Retinal pigment epithelial cell (primary cell): ENCODE results near the gene TEN1.

ENCODE experiments used
- DNase-seq: peaks from one replicate; pipeline ENCODE4 v3.0.0-alpha.2; 2010; ENCODE audit warnings: low read depth
- H3K4me3 ChIP-seq: 2 replicates; pipeline ENCODE4 v1.5.1; 2011; ENCODE audit warnings: mild to moderate bottlenecking, low read length, control low read depth, moderate library complexity
- CTCF ChIP-seq: conservative IDR thresholded peaks from 2 replicates; pipeline ENCODE4 v1.5.1; 2011; ENCODE audit warnings: low read depth, low read length, control low read depth, inconsistent platforms

Gene TEN1

GRCh38 chr17:76049836-76050537, 70.9 kb downstream of the TEN1 start:
- no peak overlapping the region for H3K4me3 ChIP-seq
- TF ChIP-seq CTCF, result no peak
- no peak for DNase-seq
